Right lobe of liver (tissue), 4 donors: ENCODE data around the gene IQSEC1.

Source experiments
- POLR2A ChIP-seq: fragments of 450-650 bp; IDR thresholded peaks from one replicate; pipeline ENCODE4 v1.6.1; 2017; ENCODE audit warnings: antibody characterized with exemption, mild to moderate bottlenecking
- TF ChIP-seq, protein P1 (sequence below), 4 donors: fragments of 200-600 bp in 3 of 4; fragments of 450-650 bp in 1 of 4; IDR thresholded peaks; one replicate each; pipeline versions ENCODE4 v1.5.1 to v1.8.0; 2016 to 2022; ENCODE audit warnings: antibody characterized with exemption in 4 of 4, mild to moderate bottlenecking in 2 of 4
- donor health status: DM: no; HTN: no; CAD: no.
- donor health status: DM: no; HTN: no; CAD: no.
- donor health status: DM: no; HTN: yes; CAD: no.

GRCh38 chr3:12914088-12914487 lies 159.1 kb downstream of the IQSEC1 start:
- TF ChIP-seq, protein P1, sequence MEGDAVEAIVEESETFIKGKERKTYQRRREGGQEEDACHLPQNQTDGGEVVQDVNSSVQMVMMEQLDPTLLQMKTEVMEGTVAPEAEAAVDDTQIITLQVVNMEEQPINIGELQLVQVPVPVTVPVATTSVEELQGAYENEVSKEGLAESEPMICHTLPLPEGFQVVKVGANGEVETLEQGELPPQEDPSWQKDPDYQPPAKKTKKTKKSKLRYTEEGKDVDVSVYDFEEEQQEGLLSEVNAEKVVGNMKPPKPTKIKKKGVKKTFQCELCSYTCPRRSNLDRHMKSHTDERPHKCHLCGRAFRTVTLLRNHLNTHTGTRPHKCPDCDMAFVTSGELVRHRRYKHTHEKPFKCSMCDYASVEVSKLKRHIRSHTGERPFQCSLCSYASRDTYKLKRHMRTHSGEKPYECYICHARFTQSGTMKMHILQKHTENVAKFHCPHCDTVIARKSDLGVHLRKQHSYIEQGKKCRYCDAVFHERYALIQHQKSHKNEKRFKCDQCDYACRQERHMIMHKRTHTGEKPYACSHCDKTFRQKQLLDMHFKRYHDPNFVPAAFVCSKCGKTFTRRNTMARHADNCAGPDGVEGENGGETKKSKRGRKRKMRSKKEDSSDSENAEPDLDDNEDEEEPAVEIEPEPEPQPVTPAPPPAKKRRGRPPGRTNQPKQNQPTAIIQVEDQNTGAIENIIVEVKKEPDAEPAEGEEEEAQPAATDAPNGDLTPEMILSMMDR (IDR thresholded peaks at IDR 0.05): no peak
- TF ChIP-seq POLR2A: no peak
